HepG2 (cell line): ENCODE measurements around the gene RIPK3. TPM values are rescaled to one million over a fixed set of nuclear protein-coding genes. Genes with fewer than 3 reads are reported as not detected.

Experiments used
- DZIP1 ChIP-seq: sonication (generic); formaldehyde crosslinking; IDR thresholded peaks from 2 replicates; pipeline ENCODE4 v1.5.0; 2020; ENCODE audit warnings: mild to moderate bottlenecking, missing genetic modification reagents
- FUBP1 ChIP-seq: sonication (generic); formaldehyde crosslinking; IDR thresholded peaks from 2 replicates; pipeline ENCODE4 v1.5.1; 2020; ENCODE audit warnings: missing genetic modification reagents, mild to moderate bottlenecking, borderline replicate concordance
- GATAD2A ChIP-seq: IDR thresholded peaks from 2 replicates; pipeline ENCODE4 v1.6.1; 2016
- HMGA1 ChIP-seq: sonication (generic); formaldehyde crosslinking; conservative IDR thresholded peaks from 2 replicates; pipeline ENCODE4 v1.4.0; 2020; ENCODE audit warnings: missing genetic modification reagents
- HNRNPK ChIP-seq: fragments of 200-400 bp; formaldehyde crosslinking; IDR thresholded peaks from 2 replicates; pipeline ENCODE4 v1.6.1; 2018; ENCODE audit warnings: low read length, low read depth, moderate library complexity, mild to moderate bottlenecking; ENCODE audit not compliant: poor library complexity, severe bottlenecking
- HOXA9 ChIP-seq: sonication (generic); formaldehyde crosslinking; IDR thresholded peaks from 2 replicates; pipeline ENCODE4 v1.8.1; 2022; ENCODE audit warnings: missing genetic modification reagents, mild to moderate bottlenecking, moderate library complexity, borderline replicate concordance
- REPIN1 ChIP-seq: sonication (generic); formaldehyde crosslinking; IDR thresholded peaks from 2 replicates; pipeline ENCODE4 v1.8.0; 2022; ENCODE audit warnings: missing genetic modification reagents, low read depth, mild to moderate bottlenecking, borderline replicate concordance
- SP4 ChIP-seq: sonication (generic); formaldehyde crosslinking; IDR thresholded peaks from 2 replicates; pipeline ENCODE4 v1.8.1; 2023; ENCODE audit warnings: mild to moderate bottlenecking, missing genetic modification reagents
- ZBTB37 ChIP-seq: sonication (generic); formaldehyde crosslinking; IDR thresholded peaks from 2 replicates; pipeline ENCODE4 v1.4.0; 2020; ENCODE audit warnings: mild to moderate bottlenecking, missing genetic modification reagents
- ZNF225 ChIP-seq: sonication (generic); formaldehyde crosslinking; IDR thresholded peaks from 2 replicates; pipeline ENCODE4 v1.4.0; 2020; ENCODE audit warnings: mild to moderate bottlenecking, missing genetic modification reagents
- ZNF318 ChIP-seq: sonication (generic); formaldehyde crosslinking; IDR thresholded peaks from 2 replicates; pipeline ENCODE4 v1.4.0; 2020; ENCODE audit warnings: mild to moderate bottlenecking, missing genetic modification reagents
- ZNF616 ChIP-seq: sonication (generic); formaldehyde crosslinking; IDR thresholded peaks from 2 replicates; pipeline ENCODE4 v1.5.0; 2020; ENCODE audit warnings: low read depth, mild to moderate bottlenecking, missing genetic modification reagents
- ZNF879 ChIP-seq: sonication (generic); formaldehyde crosslinking; IDR thresholded peaks from 2 replicates; pipeline ENCODE4 v1.8.1; 2023; ENCODE audit warnings: missing genetic modification reagents
- polyA plus RNA-seq, 8 experiments: library from polyadenylated mRNA; depleted of rRNA in 3 of 8; stranded (reverse) in 7 of 8; unstranded in 1 of 8; fragments of >200 nt; fragmentation: Illumina TruSeq in 4 of 8; extraction: Trizol in 4 of 8; gene quantifications; 2 replicates each; pipeline versions ENCODE4 v1.2.1 to v1.2.3, GENCODE V29; 2011 to 2016; ENCODE audit warnings: low read depth in 4 of 8, missing spikeins in 1 of 8, mixed read lengths in 1 of 8; ENCODE audit not compliant: insufficient read depth in 1 of 8
- total RNA-seq, 5 experiments: library from RNA; depleted of rRNA; stranded (reverse); fragments of >200 nt; fragmentation: Illumina TruSeq; extraction: Trizol; gene quantifications; 2 replicates each; pipeline ENCODE4 v1.2.3, GENCODE V29; 2016; ENCODE audit warnings: low read depth in 1 of 5

Gene RIPK3
- total and polyA plus RNA-seq, 2 of the 13 experiments (the other 11 are each of a cell fraction or from before 2014, with no cell fraction given): not detected

- TF ChIP-seq ZNF318 (CRISPR knock-in tag): peak; percentile 79; the same call in 1 of the 2 replicates
- no peak for TF ChIP-seq ZNF225
- peak; percentile 25 for TF ChIP-seq SP4 (CRISPR knock-in tag)
- TF ChIP-seq FUBP1: 0 out of 2 replicates have a peak, but pooled peaks have one; percentile 33
- peak; percentile 53; the same call in 1 of the 2 replicates for TF ChIP-seq DZIP1 (CRISPR knock-in tag)
- TF ChIP-seq ZNF616: 0 out of 2 replicates have a peak, but pooled peaks have one; percentile 24
- 0 out of 2 replicates have a peak, but pooled peaks have one; percentile 87 for TF ChIP-seq HMGA1 (CRISPR knock-in tag)
- no peak for TF ChIP-seq GATAD2A
- peak; percentile 65; the same call in 1 of the 2 replicates for TF ChIP-seq ZNF879 (CRISPR knock-in tag)
- TF ChIP-seq HOXA9 (CRISPR knock-in tag): no peak
- no peak for TF ChIP-seq REPIN1 (CRISPR knock-in tag)
- peak; percentile 14 for TF ChIP-seq HNRNPK
- no peak for TF ChIP-seq ZBTB37
Observed at GRCh38 chr14:24308342-24309124, 31.3 kb downstream of the RIPK3 start (continued).
